IMR-90 (cell line): ENCODE measurements around the gene SASH1. TPM values are rescaled to one million over a fixed set of nuclear protein-coding genes. Genes with fewer than 3 reads are reported as not detected.

ENCODE experiments used
- ATAC-seq: fragments of 200-7000 bp; cut with Tn5 transposase; 2 replicates; pipeline ENCODE4 v1.9.1; 2020; ENCODE audit warnings: low read depth, mild to moderate bottlenecking, moderate library complexity
- BruUV-seq: library from RNA; stranded (reverse); fragments of 400-500 nt; replicated peaks from 2 replicates; lab custom pipeline; 2021; lab: Mats Ljungman, UMichigan
- CTCF ChIA-PET: fragments of 300-600 bp; formaldehyde crosslinking; extraction: SDS; loops from one replicate; lab custom pipeline; 2021; ENCODE audit warnings: antibody characterized with exemption; lab: Yijun Ruan, JAX
- POLR2A ChIA-PET: fragments of 300-600 bp; sonication (Branson Sonifier 250); formaldehyde crosslinking; loops from one replicate; lab custom pipeline; 2022; ENCODE audit warnings: antibody characterized with exemption; ENCODE audit not compliant: unreplicated experiment; lab: Charles Lee
- DNase-seq: peaks from one replicate; pipeline ENCODE4 v3.0.0; 2013
- H2AFZ ChIP-seq: replicated peaks from 2 replicates; pipeline ENCODE3; 2013; ENCODE audit warnings: low read length, mild to moderate bottlenecking; ENCODE audit not compliant: poor library complexity
- H2AK5ac ChIP-seq: 2 replicates; pipeline ENCODE4 v1.6.1; 2013; ENCODE audit warnings: low read depth, low read length, inconsistent platforms
- H2AK9ac ChIP-seq: replicated peaks from 2 replicates; pipeline ENCODE3; 2013; ENCODE audit warnings: mild to moderate bottlenecking, low read depth, low read length, moderate library complexity; ENCODE audit not compliant: poor library complexity
- H2BK120ac ChIP-seq: 2 replicates; pipeline ENCODE4 v1.6.1; 2013; ENCODE audit warnings: low read depth, low read length, inconsistent platforms
- H2BK15ac ChIP-seq: 3 replicates; pipeline ENCODE4 v1.6.1; 2013; ENCODE audit warnings: low read depth, low read length, inconsistent platforms
- H2BK20ac ChIP-seq: 2 replicates; pipeline ENCODE4 v1.6.1; 2013; ENCODE audit warnings: low read depth, mild to moderate bottlenecking, inconsistent platforms, low read length, moderate library complexity
- H2BK5ac ChIP-seq: 2 replicates; pipeline ENCODE4 v1.6.1; 2013; ENCODE audit warnings: mild to moderate bottlenecking, low read depth, low read length, inconsistent platforms; ENCODE audit not compliant: poor library complexity, severe bottlenecking
- H3K14ac ChIP-seq: replicated peaks from 2 replicates; pipeline ENCODE4 v1.6.1; 2013; ENCODE audit warnings: low read depth, low read length, inconsistent platforms
- H3K18ac ChIP-seq: 2 replicates; pipeline ENCODE4 v1.6.1; 2013; ENCODE audit warnings: low read depth, low read length, control low read depth
- H3K23ac ChIP-seq: 2 replicates; pipeline ENCODE4 v1.6.1; 2013; ENCODE audit warnings: low read depth, low read length, inconsistent platforms
- H3K27ac ChIP-seq: 2 replicates; pipeline ENCODE4 v1.5.1; 2013; ENCODE audit warnings: mild to moderate bottlenecking, control low read depth, low read length; ENCODE audit not compliant: insufficient read depth
- H3K27me3 ChIP-seq: 2 replicates; pipeline ENCODE4 v1.6.1; 2013; ENCODE audit warnings: low read length; ENCODE audit not compliant: control insufficient read depth, insufficient read depth
- H3K36me3 ChIP-seq: 2 replicates; pipeline ENCODE4 v1.6.1; 2013; ENCODE audit warnings: low read length, mixed read lengths; ENCODE audit not compliant: control insufficient read depth, insufficient read depth
- H3K4ac ChIP-seq: 2 replicates; pipeline ENCODE4 v1.6.1; 2013; ENCODE audit warnings: low read depth, low read length, inconsistent platforms
- H3K4me1 ChIP-seq: 2 replicates; pipeline ENCODE4 v1.6.1; 2013; ENCODE audit warnings: low read length, mixed read lengths; ENCODE audit not compliant: control insufficient read depth, insufficient read depth
- H3K4me2 ChIP-seq: 2 replicates; pipeline ENCODE4 v1.6.1; 2013; ENCODE audit warnings: low read depth, mild to moderate bottlenecking, control low read depth, low read length, moderate library complexity
- H3K4me3 ChIP-seq: 2 replicates; pipeline ENCODE4 v1.5.1; 2013; ENCODE audit warnings: low read depth, mild to moderate bottlenecking, control low read depth, low read length, moderate library complexity; ENCODE audit not compliant: insufficient read depth
- H3K56ac ChIP-seq: 2 replicates; pipeline ENCODE4 v1.6.1; 2013; ENCODE audit warnings: low read length, inconsistent platforms; ENCODE audit not compliant: insufficient read depth; ENCODE audit errors: extremely low read depth
- H3K79me1 ChIP-seq, 2 experiments: 2 replicates each; pipeline ENCODE4 v1.6.1; 2013; ENCODE audit warnings: low read length in 2 of 2, inconsistent platforms in 1 of 2, low read depth in 1 of 2
- H3K9ac ChIP-seq: 2 replicates; pipeline ENCODE4 v1.6.1; 2013; ENCODE audit warnings: low read depth, low read length, control low read depth
- H3K9me1 ChIP-seq: 2 replicates; pipeline ENCODE4 v1.6.1; 2013; ENCODE audit warnings: low read length, inconsistent platforms; ENCODE audit not compliant: insufficient read depth
- H3K9me3 ChIP-seq: 2 replicates; pipeline ENCODE4 v1.6.1; 2013; ENCODE audit warnings: low read length; ENCODE audit not compliant: control insufficient read depth, insufficient read depth
- H4K20me1 ChIP-seq: 2 replicates; pipeline ENCODE4 v1.6.1; 2013; ENCODE audit warnings: low read length, inconsistent platforms; ENCODE audit not compliant: insufficient read depth
- H4K5ac ChIP-seq: 2 replicates; pipeline ENCODE4 v1.6.1; 2013; ENCODE audit warnings: mild to moderate bottlenecking, low read depth, low read length, control low read depth
- H4K8ac ChIP-seq, 2 experiments: 2 replicates each; pipeline ENCODE4 v1.6.1; 2013; ENCODE audit warnings: low read depth in 2 of 2, low read length in 2 of 2, control low read depth in 1 of 2, inconsistent platforms in 1 of 2
- H4K91ac ChIP-seq: 2 replicates; pipeline ENCODE4 v1.6.1; 2013; ENCODE audit warnings: low read depth, low read length, inconsistent platforms; ENCODE audit not compliant: insufficient read depth
- BHLHE40 ChIP-seq: fragments of 150-350 bp; IDR thresholded peaks from 2 replicates; pipeline ENCODE4 v1.6.1; 2016; ENCODE audit warnings: mild to moderate bottlenecking, low read depth, low read length
- CEBPB ChIP-seq: IDR thresholded peaks from 2 replicates; pipeline ENCODE4 v1.6.1; 2012; ENCODE audit warnings: low read depth, low read length, improper control_type of control experiment
- CHD1 ChIP-seq: IDR thresholded peaks from 2 replicates; pipeline ENCODE4 v1.6.1; 2012; ENCODE audit warnings: low read depth, low read length, improper control_type of control experiment
- FOS ChIP-seq: fragments of 150-350 bp; IDR thresholded peaks from 2 replicates; pipeline ENCODE4 v1.6.1; 2016; ENCODE audit warnings: low read depth, low read length
- MAFK ChIP-seq: IDR thresholded peaks from 2 replicates; pipeline ENCODE4 v1.6.1; 2012; ENCODE audit warnings: low read depth, low read length, improper control_type of control experiment
- MAZ ChIP-seq: IDR thresholded peaks from 2 replicates; pipeline ENCODE4 v1.6.1; 2012; ENCODE audit warnings: low read depth, mild to moderate bottlenecking, low read length, improper control_type of control experiment, moderate library complexity, borderline replicate concordance
- MXI1 ChIP-seq: IDR thresholded peaks from 2 replicates; pipeline ENCODE4 v1.6.1; 2012; ENCODE audit warnings: low read depth, mild to moderate bottlenecking, low read length, moderate library complexity, borderline replicate concordance
- NFE2L2 ChIP-seq: fragments of 150-350 bp; IDR thresholded peaks from 2 replicates; pipeline ENCODE4 v1.6.1; 2016; ENCODE audit warnings: low read depth, mild to moderate bottlenecking, low read length
- POLR2A ChIP-seq: IDR thresholded peaks from 2 replicates; pipeline ENCODE4 v1.6.1; 2012; ENCODE audit warnings: mild to moderate bottlenecking, low read depth, low read length
- RAD21 ChIP-seq: IDR thresholded peaks from 2 replicates; pipeline ENCODE4 v1.6.1; 2012; ENCODE audit warnings: low read length, improper control_type of control experiment
- RCOR1 ChIP-seq: IDR thresholded peaks from 2 replicates; pipeline ENCODE4 v1.6.1; 2012; ENCODE audit warnings: mild to moderate bottlenecking, low read length, improper control_type of control experiment; ENCODE audit not compliant: insufficient replicate concordance
- RFX5 ChIP-seq: IDR thresholded peaks from 2 replicates; pipeline ENCODE4 v1.8.0; 2012; ENCODE audit warnings: low read depth, mild to moderate bottlenecking, low read length, moderate library complexity
- SMC3 ChIP-seq: fragments of 150-350 bp; IDR thresholded peaks from 2 replicates; pipeline ENCODE4 v1.6.1; 2016; ENCODE audit warnings: low read depth, mild to moderate bottlenecking, antibody characterized with exemption, low read length, moderate library complexity
- WGBS, 2 experiments: methylation state at CpG; one replicate each; pipeline versions ENCODE4 v1.1.5 to v1.1.7; 2013; ENCODE audit warnings: missing lambda C conversion rate in 2 of 2; ENCODE audit not compliant: insufficient read length in 1 of 2; ENCODE audit errors: extremely low coverage in 2 of 2; 5-methylcytosine and 5-hydroxymethylcytosine counted together
- dilution Hi-C: fragments of 300-500 bp; cut with HindIII; formaldehyde crosslinking; loops from one replicate; pipeline ENCODE4 v1.14.3; 2018; ENCODE audit warnings: low sequenced_read_pairs; ENCODE audit not compliant: unreplicated experiment
- in situ Hi-C: fragments of 300-500 bp; cut with MboI; formaldehyde crosslinking; loops from 3 replicates; pipeline ENCODE4 v1.14.3; 2019; ENCODE audit warnings: low sequenced_read_pairs, inconsistent platforms, mixed read lengths
- intact Hi-C: fragments of 100-400 bp; cut with micrococcal nuclease; formaldehyde crosslinking; loops from 2 replicates; pipeline ENCODE4 v1.10.0; 2022
- polyA plus RNA-seq, 3 experiments: library from polyadenylated mRNA; depleted of rRNA; stranded (reverse); fragments of >200 nt; gene quantifications; 2 replicates each; pipeline ENCODE4 v1.2.3, GENCODE V29; 2012; ENCODE audit warnings: low replicate concordance in 1 of 3
- total RNA-seq: library from RNA; depleted of rRNA; stranded (reverse); fragments of >200 nt; gene quantifications from 2 replicates; pipeline ENCODE4 v1.2.3, GENCODE V29; 2012
- TF ChIP-seq, protein P1 (sequence below): fragments of 150-350 bp; IDR thresholded peaks from 2 replicates; pipeline ENCODE4 v1.6.1; 2016; ENCODE audit warnings: low read depth, mild to moderate bottlenecking, low read length, moderate library complexity, borderline replicate concordance
- TF ChIP-seq, protein P2 (sequence below): fragments of 150-350 bp; IDR thresholded peaks from 2 replicates; pipeline ENCODE4 v1.6.1; 2017; ENCODE audit warnings: mild to moderate bottlenecking, antibody characterized with exemption, low read length, low read depth
- TF ChIP-seq, protein P3 (sequence below): conservative IDR thresholded peaks from 2 replicates; pipeline ENCODE4 v1.5.1; 2012; ENCODE audit warnings: mild to moderate bottlenecking, low read depth, low read length, improper control_type of control experiment

The SASH1 gene
- total and polyA plus RNA-seq, 2 of the 4 experiments (the other 2 are of a cell fraction) = 11.6 to 16.5 TPM

DNA sequence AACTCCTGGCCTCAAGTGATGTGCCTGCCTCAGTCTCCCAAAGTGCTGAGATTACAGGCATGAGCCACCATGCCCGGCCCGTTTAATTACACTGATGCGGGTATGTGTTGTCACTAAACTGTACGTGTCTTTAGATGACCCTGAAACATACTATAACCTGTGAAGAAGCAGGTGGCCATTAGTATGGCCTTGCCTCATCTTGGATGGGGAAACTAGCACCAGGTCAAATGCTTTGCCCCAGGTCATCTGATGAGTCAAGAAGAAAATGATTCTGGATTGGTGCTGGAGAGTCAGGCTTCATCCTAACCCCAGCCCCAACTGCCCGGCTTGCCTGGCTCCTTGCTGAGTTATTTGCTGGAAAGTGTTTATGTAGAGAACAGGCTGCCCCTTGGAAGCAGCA, 2.9 kb upstream of the SASH1 start:
- Histone ChIP-seq H3K4ac (no peak overlapping the region), H3K18ac (no peak overlapping the region), H2BK15ac (no peak overlapping the region), H3K9ac (no peak overlapping the region), H3K4me2 (no peak overlapping the region), H3K9me3 (no peaks in the 10 kb centered on the region), H4K20me1 (no peaks in the 10 kb centered on the region), H2AFZ (no peak overlapping the region), H3K36me3 (no peaks in the 10 kb centered on the region), H3K14ac (no peak overlapping the region), H4K8ac (no peak overlapping the region), H3K79me1 (peaks cover 11 to 41% of the 10 kb centered on the region in 2 experiments; a peak in 3 of 4 replicates), H3K9me1 (no peaks in the 10 kb centered on the region), H2BK20ac (no peak overlapping the region), H2BK5ac (no peak overlapping the region), H4K5ac (no peak overlapping the region), H3K56ac (no peak overlapping the region), H2BK120ac (no peak overlapping the region), H4K91ac (no peak overlapping the region), H2AK9ac (no peak overlapping the region), H2AK5ac (no peak overlapping the region), H3K23ac (no peak overlapping the region), H3K4me1 (peaks cover 4% of the 10 kb centered on the region; the same call in 1 of the 2 replicates), H3K27ac (no peak overlapping the region), H3K27me3 (no peaks in the 10 kb centered on the region), H3K4me3 (no peak overlapping the region)
- in situ Hi-C loops (no loop called here), dilution Hi-C loops (no loop called here), intact Hi-C loops (loop anchor here (5.0 kb wide), 2 partner anchors 67 to 162 kb away; no protein-coding TSS in a partner anchor)
- ATAC-seq (no peak), DNase-seq (no peak)
- ChIA-PET POLR2A (no interaction called here), CTCF (no interaction called here)
- TF ChIP-seq CHD1 (no peak), RCOR1 (no peak), NFE2L2 (no peak), SMC3 (no peak), MXI1 (no peak), MAFK (no peak), POLR2A (no peak), MAZ (no peak), RAD21 (no peak), BHLHE40 (no peak), FOS (no peak), RFX5 (no peak), CEBPB (no peak)
- TF ChIP-seq, protein P1, sequence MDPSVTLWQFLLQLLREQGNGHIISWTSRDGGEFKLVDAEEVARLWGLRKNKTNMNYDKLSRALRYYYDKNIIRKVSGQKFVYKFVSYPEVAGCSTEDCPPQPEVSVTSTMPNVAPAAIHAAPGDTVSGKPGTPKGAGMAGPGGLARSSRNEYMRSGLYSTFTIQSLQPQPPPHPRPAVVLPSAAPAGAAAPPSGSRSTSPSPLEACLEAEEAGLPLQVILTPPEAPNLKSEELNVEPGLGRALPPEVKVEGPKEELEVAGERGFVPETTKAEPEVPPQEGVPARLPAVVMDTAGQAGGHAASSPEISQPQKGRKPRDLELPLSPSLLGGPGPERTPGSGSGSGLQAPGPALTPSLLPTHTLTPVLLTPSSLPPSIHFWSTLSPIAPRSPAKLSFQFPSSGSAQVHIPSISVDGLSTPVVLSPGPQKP = no peak
- TF ChIP-seq, protein P2, sequence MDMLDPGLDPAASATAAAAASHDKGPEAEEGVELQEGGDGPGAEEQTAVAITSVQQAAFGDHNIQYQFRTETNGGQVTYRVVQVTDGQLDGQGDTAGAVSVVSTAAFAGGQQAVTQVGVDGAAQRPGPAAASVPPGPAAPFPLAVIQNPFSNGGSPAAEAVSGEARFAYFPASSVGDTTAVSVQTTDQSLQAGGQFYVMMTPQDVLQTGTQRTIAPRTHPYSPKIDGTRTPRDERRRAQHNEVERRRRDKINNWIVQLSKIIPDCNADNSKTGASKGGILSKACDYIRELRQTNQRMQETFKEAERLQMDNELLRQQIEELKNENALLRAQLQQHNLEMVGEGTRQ = no peak
- TF ChIP-seq, protein P3, sequence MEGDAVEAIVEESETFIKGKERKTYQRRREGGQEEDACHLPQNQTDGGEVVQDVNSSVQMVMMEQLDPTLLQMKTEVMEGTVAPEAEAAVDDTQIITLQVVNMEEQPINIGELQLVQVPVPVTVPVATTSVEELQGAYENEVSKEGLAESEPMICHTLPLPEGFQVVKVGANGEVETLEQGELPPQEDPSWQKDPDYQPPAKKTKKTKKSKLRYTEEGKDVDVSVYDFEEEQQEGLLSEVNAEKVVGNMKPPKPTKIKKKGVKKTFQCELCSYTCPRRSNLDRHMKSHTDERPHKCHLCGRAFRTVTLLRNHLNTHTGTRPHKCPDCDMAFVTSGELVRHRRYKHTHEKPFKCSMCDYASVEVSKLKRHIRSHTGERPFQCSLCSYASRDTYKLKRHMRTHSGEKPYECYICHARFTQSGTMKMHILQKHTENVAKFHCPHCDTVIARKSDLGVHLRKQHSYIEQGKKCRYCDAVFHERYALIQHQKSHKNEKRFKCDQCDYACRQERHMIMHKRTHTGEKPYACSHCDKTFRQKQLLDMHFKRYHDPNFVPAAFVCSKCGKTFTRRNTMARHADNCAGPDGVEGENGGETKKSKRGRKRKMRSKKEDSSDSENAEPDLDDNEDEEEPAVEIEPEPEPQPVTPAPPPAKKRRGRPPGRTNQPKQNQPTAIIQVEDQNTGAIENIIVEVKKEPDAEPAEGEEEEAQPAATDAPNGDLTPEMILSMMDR = no peak
- 100% methylated on average over 2 of the region's 5 CpGs; no CpG with 5 or more reads in 1 of the 2 experiments for WGBS, 2 experiments
- BruUV-seq = no TSS peak
